Thyroid gland (tissue), 4 donors: Measurements from ENCODE around the gene CCDC9B. TPM values are rescaled to one million over a fixed set of nuclear protein-coding genes. Genes with fewer than 3 reads are reported as not detected.
A peak's percentile ranks its signal among the peaks of the same experiment; 100 is the strongest.

Experiments
- DNase-seq, 2 donors: peaks; one replicate each; pipeline ENCODE4 v3.0.0-alpha.2; 2019
- H3K27ac ChIP-seq, 3 donors: fragments of 200-600 bp; sonication (generic); 1 replicate in 2 of 3; 2 replicates in 1 of 3; pipeline ENCODE4 v1.5.1; 2016 to 2019; ENCODE audit warnings: mild to moderate bottlenecking in 1 of 3, moderate library complexity in 1 of 3
- H3K27me3 ChIP-seq: fragments of 200-600 bp; sonication (generic); one replicate; pipeline ENCODE4 v1.5.1; 2019
- H3K36me3 ChIP-seq, 2 donors: fragments of 200-600 bp; sonication (generic); one replicate each; pipeline ENCODE4 v1.5.1; 2016 to 2019
- H3K4me1 ChIP-seq, 2 donors: fragments of 200-600 bp; sonication (generic); one replicate each; pipeline ENCODE4 v1.5.1; 2017 to 2019
- H3K4me3 ChIP-seq, 3 donors: fragments of 200-600 bp; sonication (generic); replicated peaks in 1 of 3; 1 replicate in 2 of 3; 2 replicates in 1 of 3; pipeline ENCODE4 v1.5.1; 2016; ENCODE audit warnings: mild to moderate bottlenecking in 1 of 3
- H3K9me3 ChIP-seq: fragments of 200-600 bp; sonication (generic); one replicate; pipeline ENCODE4 v1.5.1; 2017
- CTCF ChIP-seq, 6 experiments: fragments of 200-600 bp in 3 of 6; fragments of 450-650 bp in 3 of 6; sonication (generic) in 3 of 6; IDR thresholded peaks; one replicate each; pipeline ENCODE4 v1.5.1; 2016 to 2019; ENCODE audit warnings: antibody characterized with exemption in 6 of 6, mild to moderate bottlenecking in 2 of 6, inconsistent platforms in 1 of 6, moderate library complexity in 1 of 6
- POLR2A ChIP-seq, 2 donors: fragments of 450-650 bp; IDR thresholded peaks; one replicate each; pipeline ENCODE4 v1.6.1; 2017; ENCODE audit warnings: antibody characterized with exemption in 2 of 2, mild to moderate bottlenecking in 2 of 2, moderate library complexity in 1 of 2
- WGBS, 2 donors: methylation state at CpG; one replicate each; pipeline ENCODE4 v1.1.5; 2017; 5-methylcytosine and 5-hydroxymethylcytosine counted together
- intact Hi-C: fragments of 100-400 bp; cut with DNase I; formaldehyde crosslinking; loops from one replicate; pipeline ENCODE4 v1.15.1; 2023
- total RNA-seq, 4 donors: library from RNA; depleted of rRNA; stranded (reverse); fragments of >200 nt; gene quantifications; one replicate each; pipeline ENCODE4 v1.2.3, GENCODE V29; 2016

The CCDC9B gene
- total RNA-seq, 4 donors from 2014 or later = 54.2 to 126 (median 97.5) TPM

- H3K27ac ChIP-seq = no peak within 1 kb of the TSS
- H3K4me3 ChIP-seq = peak within 1 kb of the TSS in 1 of 3 donors; percentile 37
- H3K36me3 ChIP-seq = no peaks in the 10 kb centered on the region
- peaks cover 8 to 13% of the 10 kb centered on the region in 2 donors for H3K4me1 ChIP-seq
- 5 to 11% methylated on average over 19 to 38 of the region's 82 CpGs for WGBS, 2 donors
- no peaks in the 10 kb centered on the region for H3K27me3 ChIP-seq
- H3K9me3 ChIP-seq = no peaks in the 10 kb centered on the region
- intact Hi-C loops = loop anchor here (5.0 kb wide), 1 partner anchor 76 kb away; the partner anchor contains the start of gene ANKRD63
- peak in 1 of 2 donors; percentile 66 for TF ChIP-seq POLR2A (IDR thresholded peaks at IDR 0.05)
- peak in 1 of 6 experiments; percentile 4 for TF ChIP-seq CTCF (IDR thresholded peaks at IDR 0.05)
- peak; percentile 86 to 90 for DNase-seq
Measured at GRCh38 chr15:40357723-40358470, 17.2 kb upstream of the CCDC9B start, which contains the start of gene DISP2. Gene DISP2 (plus strand): TSS chr15:40358219. CDS start chr15:40358322, 103 bp downstream.

GRCh38 chr15:40357246-40357645, 16.5 kb upstream of the CCDC9B start:
- 63 to 69% methylated on average over 1 of the region's 1 CpG for WGBS, 2 donors
- TF ChIP-seq CTCF (IDR thresholded peaks at IDR 0.05) = no peak
- no peak for TF ChIP-seq POLR2A (IDR thresholded peaks at IDR 0.05)
- H3K36me3 ChIP-seq = no peaks in the 10 kb centered on the region
- DNase-seq = no peak
- peak overlapping the region in 1 of 3 donors; percentile 37 for H3K4me3 ChIP-seq
- intact Hi-C loops = loop anchor here (5.0 kb wide), 1 partner anchor 75 kb away; the partner anchor contains the start of gene ANKRD63
- H3K9me3 ChIP-seq = no peaks in the 10 kb centered on the region
- no peaks in the 10 kb centered on the region for H3K27me3 ChIP-seq
- H3K4me1 ChIP-seq = peaks cover 8 to 13% of the 10 kb centered on the region in 2 donors
- no peak overlapping the region for H3K27ac ChIP-seq

- no peak for DNase-seq
- Histone ChIP-seq H3K9me3 (no peaks in the 10 kb centered on the region), H3K4me3 (no peak overlapping the region), H3K27me3 (no peaks in the 10 kb centered on the region), H3K27ac (no peak overlapping the region), H3K36me3 (no peaks in the 10 kb centered on the region), H3K4me1 (peaks cover 8 to 13% of the 10 kb centered on the region in 2 donors)
- intact Hi-C loops = loop anchor here (5.0 kb wide), 1 partner anchor 74 kb away; the partner anchor contains the start of gene ANKRD63
- 74% methylated on average over 4 of the region's 5 CpGs; no CpG with 5 or more reads in 1 of the 2 donors for WGBS, 2 donors
- no peak for TF ChIP-seq CTCF (IDR thresholded peaks at IDR 0.05)
- no peak for TF ChIP-seq POLR2A (IDR thresholded peaks at IDR 0.05)
Measured at GRCh38 chr15:40355976-40356585, 15.3 kb upstream of the CCDC9B start.

GRCh38 chr15:40354408-40355171, 13.9 kb upstream of the CCDC9B start:
- DNase-seq = peak; percentile 60 to 62
- 40 to 44% methylated on average over 8 to 9 of the region's 9 CpGs for WGBS, 2 donors
- H3K4me3 ChIP-seq = no peak overlapping the region
- intact Hi-C loops = loop anchor here (5.0 kb wide), 1 partner anchor 72 kb away; the partner anchor contains the start of gene ANKRD63
- TF ChIP-seq POLR2A (IDR thresholded peaks at IDR 0.05) (no peak), CTCF (IDR thresholded peaks at IDR 0.05) (peak in 4 of 6 experiments; percentile 33 to 57 (median 48))
- H3K9me3 ChIP-seq = no peaks in the 10 kb centered on the region
- peaks cover 8 to 13% of the 10 kb centered on the region in 2 donors for H3K4me1 ChIP-seq
- no peaks in the 10 kb centered on the region for H3K36me3 ChIP-seq
- H3K27ac ChIP-seq = no peak overlapping the region
- H3K27me3 ChIP-seq = no peaks in the 10 kb centered on the region
